HFFc6 (cell line): ENCODE measurements around the gene AFAP1L1. TPM values are rescaled to one million over a fixed set of nuclear protein-coding genes. Genes with fewer than 3 reads are reported as not detected.

Source experiments
- DNase-seq: peaks from one replicate; pipeline ENCODE4 v3.0.0-alpha.2; 2018
- H3K27ac Mint-ChIP-seq: 2 replicates; pipeline ENCODE4 v1.8.0; 2020; ENCODE audit warnings: mild to moderate bottlenecking, mixed read lengths
- H3K27me3 Mint-ChIP-seq: 2 replicates; pipeline ENCODE4 v1.8.0; 2021; ENCODE audit warnings: mild to moderate bottlenecking, moderate library complexity, mixed read lengths; ENCODE audit not compliant: insufficient read depth
- H3K36me3 Mint-ChIP-seq: 2 replicates; pipeline ENCODE4 v1.8.0; 2021; ENCODE audit warnings: low read depth, mixed read lengths
- H3K4me1 Mint-ChIP-seq: 2 replicates; pipeline ENCODE4 v1.8.0; 2020; ENCODE audit warnings: low read depth, mixed read lengths
- H3K4me3 Mint-ChIP-seq: 2 replicates; pipeline ENCODE4 v1.8.0; 2020; ENCODE audit warnings: mild to moderate bottlenecking, moderate library complexity, mixed read lengths
- H3K9me3 Mint-ChIP-seq: 2 replicates; pipeline ENCODE4 v1.8.0; 2020; ENCODE audit warnings: mild to moderate bottlenecking, mixed read lengths
- CTCF ChIP-seq: fragments of 200-600 bp; sonication (generic); IDR thresholded peaks from 2 replicates; pipeline ENCODE4 v1.5.0; 2021; ENCODE audit warnings: antibody characterized with exemption, mild to moderate bottlenecking
- total RNA-seq, 6 experiments: library from RNA; stranded (reverse); fragmentation: NEBNext Ultra II Directional; extraction: Animal tissue kit (Norgen Biotek cat#: 25700); gene quantifications; 2 replicates in 1 of 6; 3 replicates in 5 of 6; pipeline ENCODE4 v1.2.3, GENCODE V29; 2021

The AFAP1L1 gene
- total RNA-seq, 6 experiments from 2014 or later: 3.2 to 7.5 (median 5.4) TPM

DNA sequence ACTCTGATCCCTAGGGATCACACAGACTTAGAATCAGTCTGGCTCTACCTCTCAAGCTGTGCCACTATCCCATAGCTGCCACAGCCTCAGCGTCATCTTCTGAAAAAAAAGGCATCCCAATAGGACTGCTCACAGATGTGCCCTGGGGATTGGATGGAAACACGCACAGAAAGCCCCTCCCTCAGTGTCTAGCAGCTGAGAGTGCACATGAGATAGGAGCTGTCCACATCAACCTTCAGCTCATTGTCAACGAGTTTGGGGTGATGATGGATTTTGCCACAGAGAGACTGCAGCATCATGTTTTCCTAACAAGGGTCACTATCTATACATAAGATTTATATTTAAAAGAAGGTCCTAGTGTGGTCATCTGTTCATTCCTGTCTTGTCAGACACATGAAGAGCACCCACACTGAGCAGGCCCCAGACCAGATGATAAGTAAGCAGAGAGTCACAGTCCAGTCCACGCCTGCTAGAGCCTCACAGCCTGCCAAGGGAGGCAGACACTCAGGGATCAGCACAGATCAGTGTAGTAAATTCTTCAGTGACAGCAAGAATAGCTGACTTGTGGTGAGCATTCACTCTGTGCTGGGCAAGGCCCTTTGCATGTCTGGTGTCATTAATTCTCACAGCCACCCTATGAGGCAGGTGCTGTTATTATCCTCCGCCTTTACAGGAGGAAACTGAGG, 25.8 kb downstream of the AFAP1L1 start:
- DNase-seq: no peak
- TF ChIP-seq CTCF: no peak
- no peak overlapping the region for H3K27ac Mint-ChIP-seq
- H3K36me3 Mint-ChIP-seq: no peaks in the 10 kb centered on the region
- peaks cover 44% of the 10 kb centered on the region for H3K4me1 Mint-ChIP-seq
- peaks cover 3% of the 10 kb centered on the region; the same call in 1 of the 2 replicates for H3K27me3 Mint-ChIP-seq
- H3K4me3 Mint-ChIP-seq: no peak overlapping the region
- H3K9me3 Mint-ChIP-seq: no peaks in the 10 kb centered on the region

DNA sequence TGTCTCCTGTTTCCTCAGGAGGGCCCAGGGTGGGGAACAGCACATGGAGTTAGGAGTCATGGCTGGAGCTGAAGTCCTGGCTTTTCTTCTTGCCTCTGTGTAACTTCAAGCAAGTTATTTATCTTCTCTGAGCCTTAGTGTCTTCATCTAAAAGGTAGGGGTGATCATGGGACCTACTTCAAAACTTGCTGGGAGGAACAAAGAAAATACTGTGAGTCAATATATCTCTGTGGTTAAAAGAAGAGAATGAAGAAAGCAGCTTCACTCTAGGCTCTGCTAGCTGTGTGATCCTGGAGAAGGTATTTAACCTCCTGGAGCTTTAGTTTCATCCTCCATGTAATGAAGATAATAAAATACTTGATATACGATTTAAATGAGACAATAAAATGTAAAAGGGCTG, 26.5 kb downstream of the AFAP1L1 start:
- H3K9me3 Mint-ChIP-seq: no peaks in the 10 kb centered on the region
- H3K4me3 Mint-ChIP-seq: no peak overlapping the region
- peaks cover 3% of the 10 kb centered on the region; the same call in 1 of the 2 replicates for H3K27me3 Mint-ChIP-seq
- H3K4me1 Mint-ChIP-seq: peaks cover 47% of the 10 kb centered on the region
- H3K36me3 Mint-ChIP-seq: no peaks in the 10 kb centered on the region
- no peak overlapping the region for H3K27ac Mint-ChIP-seq
- DNase-seq: no peak
- TF ChIP-seq CTCF: no peak

DNA sequence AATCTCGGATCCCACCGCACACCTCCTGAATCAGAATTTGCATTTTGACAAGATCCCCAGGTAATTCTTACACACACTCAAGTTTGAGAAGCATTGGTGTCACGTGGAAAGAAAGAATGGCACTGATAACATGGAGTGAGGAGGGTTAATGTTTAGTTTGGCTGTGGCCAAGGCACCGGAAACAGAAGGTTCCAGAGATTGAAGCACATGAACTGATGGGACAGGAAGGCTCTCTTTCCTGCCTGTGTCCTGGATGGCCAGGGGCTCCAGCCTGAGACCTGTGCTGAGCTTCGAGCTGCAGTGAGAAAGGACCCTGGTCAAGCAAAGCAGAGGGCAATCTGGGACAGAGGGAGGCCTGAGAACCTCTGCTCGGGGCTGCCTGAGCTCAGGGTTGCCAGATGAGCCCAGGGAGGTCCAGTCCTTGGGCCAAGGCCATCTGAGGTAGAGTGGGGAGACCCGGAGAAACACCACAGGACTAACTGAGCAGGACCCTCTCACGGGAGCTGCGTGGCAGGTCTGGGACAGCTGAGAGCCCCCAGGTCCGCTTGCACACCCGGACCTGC, 27.3 kb downstream of the AFAP1L1 start:
- H3K36me3 Mint-ChIP-seq: no peaks in the 10 kb centered on the region
- no peak overlapping the region for H3K4me3 Mint-ChIP-seq
- H3K27me3 Mint-ChIP-seq: peaks cover 3% of the 10 kb centered on the region; the same call in 1 of the 2 replicates
- peaks cover 47% of the 10 kb centered on the region for H3K4me1 Mint-ChIP-seq
- no peak for TF ChIP-seq CTCF
- H3K27ac Mint-ChIP-seq: no peak overlapping the region
- no peaks in the 10 kb centered on the region for H3K9me3 Mint-ChIP-seq
- no peak for DNase-seq

GRCh38 chr5:149299451-149300054, 27.9 kb downstream of the AFAP1L1 start:
- no peak overlapping the region for H3K4me3 Mint-ChIP-seq
- peaks cover 4% of the 10 kb centered on the region for H3K27me3 Mint-ChIP-seq
- peaks cover 47% of the 10 kb centered on the region for H3K4me1 Mint-ChIP-seq
- H3K9me3 Mint-ChIP-seq: no peaks in the 10 kb centered on the region
- no peak for TF ChIP-seq CTCF
- DNase-seq: no peak
- no peaks in the 10 kb centered on the region for H3K36me3 Mint-ChIP-seq
- no peak overlapping the region for H3K27ac Mint-ChIP-seq

DNA sequence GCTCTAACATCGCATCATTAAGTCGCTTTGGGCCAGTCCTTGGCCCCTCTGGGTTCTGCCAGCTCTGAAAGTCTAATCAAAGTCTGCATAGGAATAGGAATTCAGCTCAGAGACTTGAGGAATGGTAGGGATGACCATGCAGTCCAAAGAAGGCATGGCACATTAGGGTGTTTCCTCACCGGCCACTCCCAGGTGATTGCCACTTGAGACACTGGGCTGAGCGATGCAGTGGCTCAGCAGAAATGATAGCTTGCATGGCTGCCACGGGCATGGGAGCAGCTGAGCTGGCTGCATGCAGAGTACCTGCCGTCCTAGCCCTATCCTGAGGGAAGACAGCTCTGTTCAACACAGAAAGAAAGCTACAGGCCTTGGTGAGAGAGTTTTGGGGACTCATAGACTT, 28.8 kb downstream of the AFAP1L1 start:
- Mint-ChIP-seq H3K4me3 (no peak overlapping the region), H3K36me3 (no peaks in the 10 kb centered on the region), H3K9me3 (no peaks in the 10 kb centered on the region), H3K4me1 (peaks cover 47% of the 10 kb centered on the region), H3K27me3 (peaks cover 1% of the 10 kb centered on the region; the same call in 1 of the 2 replicates), H3K27ac (no peak overlapping the region)
- TF ChIP-seq CTCF: no peak
- no peak for DNase-seq
